Raji (cell line): ENCODE data around the gene ABR.

Source experiments
- POLR2A ChIP-seq: IDR thresholded peaks from 2 replicates; pipeline ENCODE4 v1.6.1; 2011; ENCODE audit warnings: low read depth, low read length, control low read depth; ENCODE audit not compliant: insufficient read depth

Gene ABR

DNA sequence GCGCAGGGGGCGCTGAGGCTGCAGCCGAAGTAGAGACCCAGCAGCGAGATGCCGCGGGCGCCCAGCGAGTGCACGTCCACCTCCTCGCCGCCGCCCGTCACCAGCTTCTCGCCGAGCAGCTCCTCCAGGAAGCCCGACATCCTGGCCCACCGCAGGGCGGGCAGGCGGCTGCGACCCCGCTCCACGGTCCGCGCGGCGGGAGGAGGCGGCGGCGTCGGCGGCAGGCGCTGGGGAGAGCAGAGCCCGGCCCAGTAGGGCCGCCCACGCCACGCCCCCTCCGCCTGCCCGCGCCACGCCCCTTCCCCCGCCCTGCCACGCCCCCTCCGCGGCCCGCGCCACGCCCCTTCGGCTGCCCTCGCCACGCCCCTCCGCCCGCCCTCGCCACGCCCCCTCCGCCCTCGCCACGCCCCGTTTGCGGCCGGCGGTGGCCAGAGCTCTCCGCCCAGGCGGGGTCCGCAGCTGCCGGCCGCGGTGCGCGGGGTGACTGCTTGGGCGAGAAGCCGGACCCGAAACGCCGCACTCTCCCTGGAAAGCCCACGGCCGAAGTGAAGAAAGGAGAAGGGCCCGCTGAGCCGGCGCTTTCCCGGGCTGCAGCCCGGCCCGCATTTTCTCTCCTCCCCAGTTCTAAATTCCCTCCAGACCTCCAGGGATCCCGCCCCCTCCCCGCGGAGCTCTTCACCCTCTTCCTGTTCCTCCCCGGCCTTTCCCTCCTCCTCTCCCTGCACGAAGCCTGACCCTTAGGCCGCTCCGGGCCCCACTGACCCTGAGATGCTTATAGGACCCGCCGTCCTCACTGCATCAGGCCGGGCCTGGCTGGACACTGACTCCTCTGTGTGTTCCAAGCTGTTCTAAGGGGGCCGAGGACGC, 200.0 kb downstream of the ABR start, which contains the start of gene NXN:
NXN (minus strand) TSS at position 238 of the 867 bp plus-strand sequence.
- TF ChIP-seq POLR2A, result no peak

DNA sequence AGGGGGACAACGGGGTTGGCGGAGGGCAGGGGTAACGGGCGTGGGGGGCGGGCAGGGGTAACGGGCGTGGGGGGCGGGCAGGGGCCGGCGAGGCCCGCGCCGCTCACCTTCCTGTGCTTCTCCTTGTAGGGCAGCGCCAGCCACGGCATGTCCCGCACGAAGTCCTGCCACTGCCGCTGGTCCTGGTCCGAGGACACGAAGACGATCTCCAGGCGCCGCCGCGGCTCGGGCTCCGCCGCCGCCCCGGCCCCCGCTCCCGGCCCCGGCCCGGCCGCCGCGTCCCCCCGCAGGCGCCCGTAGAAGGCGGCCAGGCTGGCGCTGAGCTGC, 200.6 kb downstream of the ABR start:
- no peak for TF ChIP-seq POLR2A

DNA sequence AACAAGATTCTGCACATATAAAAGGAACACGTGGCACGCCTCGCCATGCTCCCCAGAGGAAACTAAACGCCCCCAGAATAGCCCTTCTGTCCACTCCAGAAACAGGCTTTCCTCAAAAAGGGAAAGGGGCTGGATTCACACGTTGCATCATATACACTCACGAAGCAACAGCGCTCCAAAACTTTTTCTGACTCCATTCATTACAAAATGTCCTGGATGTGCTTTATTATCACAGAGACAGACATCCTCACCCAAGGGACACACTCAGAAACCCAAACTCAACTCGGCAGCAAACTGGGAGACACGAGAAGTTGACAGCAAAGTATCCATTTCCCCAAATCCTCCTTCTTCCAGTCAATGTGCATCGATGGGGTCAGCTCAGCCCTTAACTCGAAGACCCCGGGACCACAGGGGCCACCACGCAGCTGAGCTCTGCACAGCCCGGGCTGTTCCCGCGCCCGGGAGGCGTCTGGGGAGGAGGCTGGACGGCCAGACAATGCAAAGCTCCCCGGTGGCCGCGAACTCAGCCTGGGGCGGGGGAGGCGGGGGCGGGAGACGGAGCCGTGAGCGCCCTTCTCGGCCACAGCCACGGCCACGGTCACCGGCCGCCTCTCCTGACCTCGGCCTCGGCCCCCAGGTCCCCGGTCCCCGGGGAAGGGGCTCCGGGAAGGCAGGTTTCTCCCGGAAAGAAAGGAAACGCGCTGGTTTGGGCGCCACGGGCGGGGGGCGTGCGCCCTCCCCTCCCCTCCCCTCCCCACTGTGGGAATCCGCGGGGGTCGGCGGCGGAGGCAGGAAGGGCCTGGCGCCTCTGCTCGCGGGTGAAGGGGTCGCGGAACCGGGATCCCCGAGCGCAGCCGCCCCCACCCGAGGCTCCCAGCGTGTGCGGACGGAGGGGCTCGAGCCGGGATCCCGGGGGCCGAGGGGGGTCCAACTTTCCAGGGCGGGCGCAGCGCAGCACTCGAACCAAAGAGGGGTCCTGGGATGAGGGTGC, 201.4 kb downstream of the ABR start:
- TF ChIP-seq POLR2A, result no peak

DNA sequence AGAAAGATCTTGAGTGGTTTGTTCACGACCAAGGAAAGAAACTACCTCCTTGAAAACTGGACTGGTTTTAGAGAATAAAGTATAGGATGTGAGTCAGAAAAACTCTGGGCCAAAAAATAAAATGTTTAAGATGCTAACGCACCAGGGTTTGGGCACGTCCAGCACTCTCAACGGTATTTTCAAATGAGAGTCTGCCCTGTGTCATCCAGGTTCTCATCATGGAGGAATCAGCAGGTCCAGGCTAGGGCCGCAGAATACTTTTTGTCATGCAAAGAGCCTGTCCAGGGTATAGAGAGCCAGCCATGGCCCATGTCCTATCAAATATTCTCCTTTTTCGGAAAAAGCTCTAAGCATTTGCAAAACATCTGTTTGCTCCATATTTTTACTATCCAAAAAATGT, 202.6 kb downstream of the ABR start:
- TF ChIP-seq POLR2A, result no peak

DNA sequence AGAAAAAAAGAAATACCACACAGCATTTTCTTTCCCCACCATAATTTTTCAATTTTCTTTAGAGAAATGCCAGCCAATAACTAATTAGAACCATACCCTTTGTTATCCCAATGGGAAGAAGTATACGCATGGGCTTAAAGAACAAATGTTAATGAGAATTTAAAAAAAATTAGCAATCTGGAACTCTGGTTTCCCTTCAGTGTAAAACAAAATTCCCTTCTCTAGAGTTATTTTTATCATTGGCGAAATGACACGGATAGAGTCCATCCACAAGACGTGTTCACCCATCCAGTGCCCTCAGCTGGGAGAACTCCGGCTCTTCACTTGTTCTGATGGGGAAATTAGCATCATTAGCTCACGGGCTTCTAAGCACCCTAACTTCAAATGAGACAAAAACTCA, 203.5 kb downstream of the ABR start:
- no peak for TF ChIP-seq POLR2A

DNA sequence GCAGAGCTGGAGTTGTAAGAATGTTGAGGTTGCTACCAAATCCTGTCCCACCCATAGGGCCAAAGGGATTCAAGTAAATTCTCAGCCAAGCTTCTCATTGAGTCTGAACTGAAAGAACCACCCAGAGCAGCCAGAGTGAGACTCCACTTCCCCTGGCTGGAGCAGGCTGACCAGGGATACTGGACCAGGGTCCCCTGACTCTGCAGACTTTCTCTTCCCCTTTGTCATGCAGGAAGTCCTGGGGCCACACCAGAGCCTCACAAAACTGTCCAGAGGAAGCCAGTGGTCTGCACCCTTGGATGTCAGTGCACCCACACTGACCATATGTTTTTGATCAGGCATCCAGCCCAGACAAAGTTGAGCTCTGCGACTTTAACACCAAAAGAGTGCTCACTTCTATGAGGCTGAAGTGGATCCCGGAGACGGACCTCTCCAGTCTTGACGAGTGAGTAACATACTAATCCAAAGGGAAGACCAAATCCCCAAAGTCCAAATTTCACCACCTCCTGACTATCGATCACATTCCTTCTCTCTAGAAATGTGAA, 204.3 kb downstream of the ABR start:
- no peak for TF ChIP-seq POLR2A

DNA sequence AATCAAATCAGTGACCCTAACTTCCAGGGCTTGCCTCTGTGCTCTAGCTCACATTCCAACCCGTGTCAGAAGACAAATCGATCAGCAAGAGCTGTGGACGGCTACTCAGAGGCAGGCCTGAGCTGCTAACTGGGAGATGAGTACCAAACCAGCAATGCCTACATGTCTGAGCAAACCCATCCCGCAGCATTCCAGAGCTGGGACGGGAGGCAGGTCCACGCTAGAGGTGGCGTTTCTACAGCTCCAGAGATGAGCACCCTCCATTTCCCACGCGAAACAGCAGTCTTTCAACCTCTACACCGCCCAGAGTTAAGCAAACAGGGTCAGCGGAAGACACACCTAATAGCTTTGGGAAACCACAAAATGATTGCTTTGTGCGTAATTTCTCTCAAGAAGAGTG, 206.7 kb downstream of the ABR start:
- TF ChIP-seq POLR2A, result no peak

DNA sequence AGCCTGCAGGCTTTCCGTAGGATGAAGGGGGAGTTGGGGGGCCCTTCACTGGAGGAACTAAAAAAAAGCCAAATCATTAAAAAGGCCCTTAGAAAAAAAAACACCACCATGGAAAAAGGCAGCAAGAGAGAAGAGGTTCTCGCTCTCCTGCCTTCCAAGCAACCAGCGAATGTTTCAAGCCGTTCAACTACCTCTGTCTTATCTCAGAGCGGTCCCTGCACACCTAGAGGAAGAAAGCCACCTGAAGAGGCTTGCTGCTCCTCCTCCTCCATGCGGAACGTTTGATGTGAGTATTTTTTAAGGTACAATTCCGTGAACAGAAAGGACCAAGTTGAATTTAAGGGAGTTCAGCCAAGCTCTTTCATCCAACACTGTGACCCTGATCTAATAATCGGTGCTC, 209.4 kb downstream of the ABR start:
- TF ChIP-seq POLR2A, result no peak

DNA sequence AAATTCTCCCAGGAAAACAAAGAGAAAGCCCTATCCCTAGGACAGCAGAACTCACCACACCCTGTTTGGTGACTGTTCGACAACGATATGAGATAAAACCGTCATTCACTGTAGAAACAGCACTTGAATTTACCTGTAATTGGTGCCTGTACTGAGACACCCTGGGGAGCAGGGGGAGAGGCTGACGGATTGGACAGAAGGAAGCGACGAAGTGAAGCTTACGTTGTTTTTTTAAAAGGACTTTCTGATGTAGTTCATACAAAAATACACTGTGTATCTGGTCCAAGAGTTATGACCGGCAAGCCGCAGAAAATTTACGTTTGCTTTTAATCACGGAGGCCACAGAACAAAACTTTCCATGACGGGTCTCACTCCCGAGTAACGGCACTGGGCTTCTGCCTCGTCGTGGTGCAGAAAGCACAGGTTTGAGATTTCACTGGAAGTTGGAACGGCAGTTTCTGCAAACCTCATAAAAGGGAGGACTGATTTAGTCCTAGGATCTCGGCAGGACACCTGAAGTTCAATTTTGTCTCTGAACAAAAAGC, 209.9 kb downstream of the ABR start:
- TF ChIP-seq POLR2A, result no peak

DNA sequence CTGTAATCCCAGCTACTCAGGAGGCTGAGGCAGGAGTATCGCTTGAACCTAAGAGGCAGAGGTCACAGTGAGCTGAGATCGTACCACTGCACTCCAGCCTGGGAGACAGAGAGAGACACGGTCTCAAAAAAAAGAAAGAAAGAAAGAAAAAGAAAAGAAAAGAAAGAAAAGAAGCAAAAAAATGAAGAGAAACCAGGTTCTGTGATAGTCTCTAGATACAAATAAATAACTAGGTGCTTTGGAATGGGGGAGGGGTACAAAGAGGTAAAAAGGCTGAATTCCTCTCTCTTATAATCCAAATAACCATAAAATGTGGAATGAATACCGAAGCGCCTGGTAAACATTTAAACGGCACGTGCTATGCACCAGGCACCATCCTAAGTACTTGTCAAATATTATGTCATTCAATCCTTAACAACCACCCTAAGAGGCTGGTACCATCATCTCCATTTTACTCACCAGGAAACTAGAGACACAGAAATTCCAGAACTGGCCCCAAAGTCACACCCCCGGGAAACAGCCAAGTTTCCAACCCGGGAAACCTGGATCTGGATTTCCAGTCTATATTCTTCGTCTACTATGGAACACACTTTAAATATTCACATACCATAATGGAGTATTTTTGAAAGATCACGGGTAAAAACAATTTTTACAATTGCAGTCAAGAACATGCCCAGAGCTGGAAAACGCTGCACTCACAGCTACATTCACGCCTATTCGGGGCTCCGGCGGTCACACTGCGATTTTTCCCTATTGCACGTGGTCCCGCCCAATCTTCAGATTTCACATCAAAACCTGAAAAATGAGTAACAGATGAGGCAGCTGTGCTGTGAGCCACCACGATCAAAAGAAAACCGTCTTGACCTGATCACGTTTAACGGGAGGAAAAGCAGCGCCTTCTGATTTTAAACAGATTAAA, 210.7 kb downstream of the ABR start:
- no peak for TF ChIP-seq POLR2A

DNA sequence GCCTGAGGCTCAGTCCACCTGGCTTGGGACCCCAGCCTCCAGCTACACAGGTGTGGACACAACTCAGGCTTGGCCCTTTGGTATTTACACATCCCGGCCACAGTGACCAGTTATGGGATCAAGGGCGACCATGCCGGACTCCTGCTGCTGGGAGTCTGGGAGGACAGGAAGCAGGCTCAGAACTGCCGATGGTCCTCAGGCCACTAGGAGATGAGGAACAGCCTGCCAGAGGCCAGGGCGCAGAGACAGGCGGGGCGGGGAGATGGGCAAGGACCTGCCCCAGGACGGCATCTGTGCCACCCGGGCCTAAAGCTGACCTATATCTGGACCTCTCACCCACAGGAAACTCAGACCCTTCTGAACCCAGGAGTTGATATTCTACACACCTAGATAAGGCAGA, 212.7 kb downstream of the ABR start:
- no peak for TF ChIP-seq POLR2A

DNA sequence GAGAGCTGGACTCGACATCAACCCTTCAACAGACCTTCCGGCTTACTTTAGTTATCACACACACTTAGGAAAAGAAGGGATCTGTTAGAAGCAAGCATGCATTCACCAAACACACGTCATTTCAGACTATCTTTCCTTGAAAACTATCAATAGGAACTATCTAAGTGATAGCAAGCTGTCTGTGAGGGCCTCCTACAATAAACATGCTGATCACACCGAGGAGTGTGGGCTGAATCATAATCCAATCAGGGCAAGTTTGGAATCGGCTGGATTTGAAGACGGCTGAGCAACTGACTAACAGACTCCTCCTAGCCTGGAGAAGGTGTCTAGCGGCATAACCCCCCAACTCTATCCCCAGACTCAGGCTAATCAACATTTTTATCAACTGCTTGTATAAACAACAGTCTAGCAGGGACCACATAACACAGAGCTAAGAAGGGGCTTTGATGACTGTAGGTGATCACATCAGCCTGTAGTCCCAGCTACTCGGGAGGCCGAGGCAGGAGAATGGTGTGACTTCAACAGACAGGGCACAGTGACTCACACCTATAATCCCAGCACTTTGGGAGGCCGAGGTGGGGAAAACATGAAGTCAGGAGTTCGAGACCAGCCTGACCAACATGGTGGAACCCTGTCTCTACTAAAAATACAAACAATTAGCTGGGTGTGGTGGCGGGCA, 214.3 kb downstream of the ABR start:
- TF ChIP-seq POLR2A, result no peak

DNA sequence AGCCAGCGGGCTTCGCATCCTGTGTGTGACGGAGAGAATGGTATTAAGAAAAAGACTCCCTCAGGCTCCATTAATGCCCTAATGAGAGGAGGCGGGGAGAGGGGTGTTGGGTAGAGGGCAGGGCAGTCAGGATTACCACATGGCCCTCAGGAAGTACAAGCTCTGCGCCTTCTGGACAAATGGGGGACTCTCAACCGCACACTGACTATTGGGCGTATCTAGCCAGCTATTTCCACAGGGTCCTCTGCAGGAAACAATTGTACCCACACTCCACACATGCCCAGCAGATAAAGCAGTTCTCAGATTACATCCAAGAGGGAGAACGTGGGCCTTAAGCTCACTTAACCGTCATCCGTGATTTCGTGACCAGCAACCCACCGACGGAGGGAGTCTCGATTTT, 214.9 kb downstream of the ABR start:
- TF ChIP-seq POLR2A, result no peak

DNA sequence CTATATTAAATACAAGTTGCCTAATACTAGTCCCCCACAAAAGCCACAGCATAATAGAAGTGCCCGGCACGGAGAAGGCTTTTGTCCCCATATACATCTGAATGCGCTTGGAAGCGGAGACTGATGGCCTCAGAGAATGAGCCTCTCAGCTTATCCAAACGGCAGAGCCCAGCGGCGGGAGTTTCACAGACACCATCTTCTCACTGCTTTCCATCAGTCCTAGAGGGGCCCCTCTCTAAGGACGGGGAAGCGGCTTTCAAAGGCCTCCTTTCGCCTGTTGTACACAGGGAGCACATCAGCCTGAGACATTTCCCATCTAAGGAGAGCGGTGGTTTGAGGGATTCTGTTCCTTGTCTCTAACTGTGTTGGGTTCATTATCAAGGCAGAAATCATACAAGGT, 217.1 kb downstream of the ABR start:
- no peak for TF ChIP-seq POLR2A
